D721Med (cell line): ENCODE data around the gene ARL16.

ENCODE experiments used
- DNase-seq: peaks from one replicate; pipeline ENCODE4 v3.0.0; 2011; ENCODE audit warnings: low spot score; ENCODE audit not compliant: insufficient read length
- FAIRE-seq: peaks from 2 replicates; lab custom pipeline; 2011; peaks lifted over from hg19 to GRCh38; lab: Jason Lieb, UNC
- CTCF ChIP-seq: IDR thresholded peaks from 2 replicates; pipeline ENCODE4 v1.5.1; 2012; ENCODE audit warnings: mild to moderate bottlenecking, control low read depth; ENCODE audit not compliant: insufficient read depth; ENCODE audit errors: missing control alignments

The ARL16 gene

GRCh38 chr17:81685108-81685507, 1.5 kb upstream of the ARL16 start:
- FAIRE-seq (no peak), DNase-seq (no peak)
- TF ChIP-seq CTCF = no peak

GRCh38 chr17:81684442-81684911, 880 bp upstream of the ARL16 start:
- DNase-seq (no peak), FAIRE-seq (no peak)
- TF ChIP-seq CTCF = no peak

- TF ChIP-seq CTCF = no peak
- DNase-seq (no peak), FAIRE-seq (no peak)
Measured at GRCh38 chr17:81683208-81683583, 401 bp downstream of the ARL16 start.

GRCh38 chr17:81682565-81683207, 911 bp downstream of the ARL16 start:
- FAIRE-seq (no peak), DNase-seq (no peak)
- TF ChIP-seq CTCF = no peak

GRCh38 chr17:81681672-81682071, 1.9 kb downstream of the ARL16 start:
- TF ChIP-seq CTCF = no peak
- no peak for FAIRE-seq
- DNase-seq = no peak

- no peak for FAIRE-seq
Measured at GRCh38 chr17:81680150-81680549, 3.4 kb downstream of the ARL16 start.

More at GRCh38 chr17:81680150-81680549, 3.4 kb downstream of the ARL16 start:
- DNase-seq = no peak
- TF ChIP-seq CTCF = no peak
